ENCODE results near the gene SPATC1L.
"Not testable (repeated sequence)": the region's sequence is repeated elsewhere in the genome, so short reads cannot be mapped to it uniquely, and the experiment has no call there.

The SPATC1L gene

GRCh38 chr21:46183910-46184624 lies at the start of gene SPATC1L:
Gene SPATC1L, minus strand, starts transcription at chr21:46184459. Its CDS starts 1,643 bp downstream, at chr21:46182816.
- peak within 1 kb of the TSS; percentile 55 for H3K4me3 ChIP-seq (ENCODE audit: low read length)
- no peaks in the 10 kb centered on the region for H3K9me3 ChIP-seq (ENCODE audit: control insufficient read depth, low read length)
- no peaks in the 10 kb centered on the region for H3K27me3 ChIP-seq (ENCODE audit: control insufficient read depth, insufficient read depth, low read length)
- peaks cover 14% of the 10 kb centered on the region for H3K4me1 ChIP-seq (ENCODE audit: control insufficient read depth, insufficient read depth, low read length)
- peak within 1 kb of the TSS; percentile 65 for H3K9ac ChIP-seq (ENCODE audit: low read length)
- no peaks in the 10 kb centered on the region for H3K36me3 ChIP-seq (ENCODE audit: control insufficient read depth, insufficient read depth, low read length)

GRCh38 chr21:46229923-46230260 lies 45.6 kb upstream of the SPATC1L start:
- Histone ChIP-seq H3K9me3 (ENCODE audit: control insufficient read depth, low read length) (no peaks in the 10 kb centered on the region), H3K36me3 (ENCODE audit: control insufficient read depth, insufficient read depth, low read length) (peaks cover 7% of the 10 kb centered on the region), H3K4me3 (ENCODE audit: low read length) (no peak overlapping the region), H3K9ac (ENCODE audit: low read length) (peak overlapping the region; percentile 60), H3K27me3 (ENCODE audit: control insufficient read depth, insufficient read depth, low read length) (no peaks in the 10 kb centered on the region), H3K4me1 (ENCODE audit: control insufficient read depth, insufficient read depth, low read length) (peaks cover 23% of the 10 kb centered on the region)

DNA sequence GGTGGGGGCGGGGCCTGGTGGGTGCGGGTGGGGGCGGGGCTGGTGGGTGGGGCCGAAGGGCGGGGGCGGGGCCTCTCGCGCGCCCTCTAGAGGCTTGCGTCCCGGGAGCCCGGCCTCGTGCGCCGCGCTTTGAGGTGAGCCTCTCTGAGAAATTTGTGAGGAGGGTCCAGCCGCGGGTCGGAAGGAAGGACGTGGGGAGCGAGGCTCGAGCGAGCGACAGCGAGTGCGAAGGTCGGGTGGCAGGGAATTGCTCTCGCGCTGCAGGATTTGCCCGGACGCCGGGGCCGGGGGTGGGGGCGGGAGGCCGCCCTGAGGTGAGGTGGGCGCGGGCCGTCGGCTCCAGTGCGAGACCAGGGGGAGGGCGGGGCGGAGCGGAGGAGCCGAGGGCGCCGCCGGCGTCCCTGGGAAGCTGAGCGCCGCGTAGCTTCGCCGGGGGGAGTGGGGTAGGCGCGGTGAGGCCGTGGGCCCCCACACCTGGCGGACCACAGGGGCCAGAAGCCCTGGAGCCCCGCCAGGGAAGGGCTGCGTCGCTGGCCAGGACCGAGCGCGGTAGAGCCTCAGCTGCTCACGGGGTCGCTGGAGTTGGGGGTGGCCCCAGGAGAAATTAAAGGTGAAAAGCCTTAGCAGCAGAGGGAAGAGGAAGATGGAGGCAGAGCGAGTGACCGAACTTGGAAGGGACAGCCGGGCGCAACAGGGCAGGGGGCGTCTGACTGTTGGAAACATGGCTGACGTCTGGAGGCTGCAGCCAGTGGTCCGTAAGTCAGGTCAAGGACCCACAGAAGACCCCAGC lies 45.1 kb upstream of the SPATC1L start:
- peak overlapping the region; percentile 10 for H3K4me3 ChIP-seq (ENCODE audit: low read length)
- H3K36me3 ChIP-seq (ENCODE audit: control insufficient read depth, insufficient read depth, low read length): peaks cover 7% of the 10 kb centered on the region
- peaks cover 23% of the 10 kb centered on the region for H3K4me1 ChIP-seq (ENCODE audit: control insufficient read depth, insufficient read depth, low read length)
- peak overlapping the region; percentile 60 for H3K9ac ChIP-seq (ENCODE audit: low read length)
- no peaks in the 10 kb centered on the region for H3K9me3 ChIP-seq (ENCODE audit: control insufficient read depth, low read length)
- no peaks in the 10 kb centered on the region for H3K27me3 ChIP-seq (ENCODE audit: control insufficient read depth, insufficient read depth, low read length)

GRCh38 chr21:46228345-46229051 lies 44.2 kb upstream of the SPATC1L start, which contains the start of gene LSS:
Gene LSS, minus strand, starts transcription at chr21:46228774. Its CDS starts 29 bp downstream, at chr21:46228745.
- Histone ChIP-seq H3K4me3 (ENCODE audit: low read length) (peak within 1 kb of the TSS; percentile 32), H3K36me3 (ENCODE audit: control insufficient read depth, insufficient read depth, low read length) (peaks cover under 1% of the 10 kb centered on the region), H3K9ac (ENCODE audit: low read length) (peak within 1 kb of the TSS; percentile 65), H3K27me3 (ENCODE audit: control insufficient read depth, insufficient read depth, low read length) (no peaks in the 10 kb centered on the region), H3K4me1 (ENCODE audit: control insufficient read depth, insufficient read depth, low read length) (peaks cover 23% of the 10 kb centered on the region), H3K9me3 (ENCODE audit: control insufficient read depth, low read length) (no peaks in the 10 kb centered on the region)

DNA sequence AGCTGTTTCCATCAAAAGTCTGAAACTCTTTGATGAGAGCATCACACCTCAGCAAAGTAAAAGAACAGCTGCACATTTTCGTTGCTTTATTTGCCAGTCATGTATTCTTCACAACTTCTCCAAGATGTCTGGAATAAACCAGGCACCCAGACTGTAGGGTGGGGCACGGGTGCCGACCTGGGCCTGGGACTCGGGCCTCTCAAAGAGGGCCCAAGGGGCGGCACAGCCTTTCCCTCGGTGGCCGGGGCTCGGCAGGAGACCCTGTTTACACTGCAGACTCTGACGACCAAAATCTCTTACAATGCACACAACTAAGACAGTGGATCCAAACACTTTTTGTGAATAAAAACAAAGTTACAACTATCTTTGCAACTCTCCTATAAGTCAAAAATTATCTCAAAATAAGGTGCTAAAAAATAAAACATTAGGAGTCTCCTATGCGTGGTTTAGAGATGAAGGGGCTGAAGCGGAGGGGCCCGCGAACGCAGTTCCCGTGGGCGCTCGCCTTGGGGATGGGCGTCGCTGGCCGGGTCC lies 43.6 kb upstream of the SPATC1L start:
- Histone ChIP-seq H3K4me3 (ENCODE audit: low read length) (peak overlapping the region; percentile 32), H3K9ac (ENCODE audit: low read length) (peak overlapping the region; percentile 65), H3K4me1 (ENCODE audit: control insufficient read depth, insufficient read depth, low read length) (peaks cover 23% of the 10 kb centered on the region), H3K27me3 (ENCODE audit: control insufficient read depth, insufficient read depth, low read length) (no peaks in the 10 kb centered on the region), H3K9me3 (ENCODE audit: control insufficient read depth, low read length) (no peaks in the 10 kb centered on the region), H3K36me3 (ENCODE audit: control insufficient read depth, insufficient read depth, low read length) (no peaks in the 10 kb centered on the region)

DNA sequence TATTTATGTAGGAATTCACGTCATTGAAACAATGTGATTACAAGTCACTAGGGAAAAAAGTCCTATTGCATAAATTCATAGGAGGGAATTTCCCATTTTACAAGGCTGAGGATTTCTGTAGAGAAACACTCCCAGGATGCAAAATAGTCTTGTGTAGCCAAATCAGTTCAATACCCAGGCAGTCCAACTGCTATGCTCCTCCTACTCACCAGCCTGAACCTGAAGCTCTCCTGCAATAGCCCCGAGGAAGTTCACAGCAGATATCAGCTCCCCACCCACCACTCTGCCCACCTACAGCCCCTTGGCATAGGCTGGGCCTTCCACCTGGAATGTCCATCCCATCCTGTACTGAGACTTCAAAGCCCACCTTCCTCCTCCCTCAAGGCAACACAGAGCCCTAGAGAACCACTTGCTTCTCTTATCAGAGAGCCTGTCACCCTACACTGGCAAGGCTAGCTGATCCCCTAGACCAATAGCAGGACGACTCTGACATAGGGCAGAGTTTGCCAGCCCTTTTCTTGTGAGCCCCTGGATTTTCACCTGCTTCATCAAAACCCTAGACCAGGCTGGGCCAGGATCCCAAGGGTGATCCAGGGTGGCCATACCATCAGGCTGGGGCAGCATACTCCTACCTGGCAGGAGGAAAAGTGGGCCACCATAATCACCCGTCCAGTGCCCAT lies 42.8 kb upstream of the SPATC1L start:
- no peaks in the 10 kb centered on the region for H3K27me3 ChIP-seq (ENCODE audit: control insufficient read depth, insufficient read depth, low read length)
- peaks cover 3% of the 10 kb centered on the region for H3K36me3 ChIP-seq (ENCODE audit: control insufficient read depth, insufficient read depth, low read length)
- H3K9ac ChIP-seq (ENCODE audit: low read length): peak overlapping the region; percentile 65
- peak overlapping the region; percentile 23 for H3K4me3 ChIP-seq (ENCODE audit: low read length)
- H3K4me1 ChIP-seq (ENCODE audit: control insufficient read depth, insufficient read depth, low read length): peaks cover 23% of the 10 kb centered on the region
- H3K9me3 ChIP-seq (ENCODE audit: control insufficient read depth, low read length): no peaks in the 10 kb centered on the region

- no peak overlapping the region for H3K4me3 ChIP-seq (ENCODE audit: low read length)
Measured at GRCh38 chr21:46226146-46226545, 41.9 kb upstream of the SPATC1L start.

DNA sequence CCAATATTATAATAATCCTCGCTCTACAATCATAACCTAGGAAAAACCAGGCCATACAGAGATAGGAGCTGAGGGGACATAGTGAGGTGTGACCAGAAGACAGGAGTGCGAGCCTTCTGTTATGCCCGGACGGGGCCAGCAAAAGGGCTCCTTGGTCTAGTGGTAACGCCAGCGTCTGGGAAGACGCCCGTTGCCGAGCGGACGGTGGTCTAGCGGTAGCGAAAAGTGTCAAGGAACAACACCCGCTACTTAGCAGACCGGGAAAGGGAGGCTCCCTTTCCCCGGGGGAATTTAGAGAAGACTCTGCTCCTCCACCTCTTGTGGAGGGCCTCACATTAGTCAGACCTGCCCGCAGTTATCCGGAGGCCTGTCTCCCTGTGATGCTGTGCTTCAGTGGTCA lies 39.4 kb upstream of the SPATC1L start:
- peaks cover 16% of the 10 kb centered on the region for H3K4me1 ChIP-seq (ENCODE audit: control insufficient read depth, insufficient read depth, low read length)
- H3K4me3 ChIP-seq (ENCODE audit: low read length); H3K27me3 ChIP-seq (ENCODE audit: control insufficient read depth, insufficient read depth, low read length); H3K9me3 ChIP-seq (ENCODE audit: control insufficient read depth, low read length); H3K9ac ChIP-seq (ENCODE audit: low read length): not testable (repeated sequence)
- H3K36me3 ChIP-seq (ENCODE audit: control insufficient read depth, insufficient read depth, low read length): peaks cover 10% of the 10 kb centered on the region

More at GRCh38 chr21:46226146-46226545, 41.9 kb upstream of the SPATC1L start:
- peaks cover 23% of the 10 kb centered on the region for H3K4me1 ChIP-seq (ENCODE audit: control insufficient read depth, insufficient read depth, low read length)
- no peak overlapping the region for H3K9ac ChIP-seq (ENCODE audit: low read length)
- H3K9me3 ChIP-seq (ENCODE audit: control insufficient read depth, low read length): no peaks in the 10 kb centered on the region
- peaks cover 4% of the 10 kb centered on the region for H3K36me3 ChIP-seq (ENCODE audit: control insufficient read depth, insufficient read depth, low read length)
- no peaks in the 10 kb centered on the region for H3K27me3 ChIP-seq (ENCODE audit: control insufficient read depth, insufficient read depth, low read length)

DNA sequence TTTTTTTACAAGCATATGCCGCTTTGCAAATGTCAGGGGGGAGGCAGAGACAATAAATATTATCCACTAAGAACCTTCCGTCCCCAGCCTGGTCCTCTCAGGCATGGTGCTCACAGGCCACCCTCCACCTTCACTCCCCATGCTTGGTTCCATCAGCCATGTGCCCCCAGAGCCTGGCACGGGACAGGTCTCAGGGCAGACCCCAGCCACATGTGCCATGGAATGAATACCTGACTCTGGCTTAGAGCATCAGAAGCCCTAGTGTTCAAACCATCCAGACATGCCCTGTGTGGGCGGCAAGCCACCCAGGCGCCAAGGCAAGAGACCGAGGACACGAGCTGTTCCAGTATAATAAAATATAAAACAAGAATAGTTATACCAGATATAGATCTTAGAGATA lies 39.0 kb upstream of the SPATC1L start:
- H3K9ac ChIP-seq (ENCODE audit: low read length): no peak overlapping the region
- no peak overlapping the region for H3K4me3 ChIP-seq (ENCODE audit: low read length)
- H3K9me3 ChIP-seq (ENCODE audit: control insufficient read depth, low read length): no peaks in the 10 kb centered on the region
- no peaks in the 10 kb centered on the region for H3K27me3 ChIP-seq (ENCODE audit: control insufficient read depth, insufficient read depth, low read length)
- peaks cover 10% of the 10 kb centered on the region for H3K36me3 ChIP-seq (ENCODE audit: control insufficient read depth, insufficient read depth, low read length)
- peaks cover 16% of the 10 kb centered on the region for H3K4me1 ChIP-seq (ENCODE audit: control insufficient read depth, insufficient read depth, low read length)

GRCh38 chr21:46222436-46223116 lies 38.3 kb upstream of the SPATC1L start:
- Histone ChIP-seq H3K4me1 (ENCODE audit: control insufficient read depth, insufficient read depth, low read length) (peaks cover 16% of the 10 kb centered on the region), H3K27me3 (ENCODE audit: control insufficient read depth, insufficient read depth, low read length) (no peaks in the 10 kb centered on the region), H3K9ac (ENCODE audit: low read length) (no peak overlapping the region), H3K9me3 (ENCODE audit: control insufficient read depth, low read length) (no peaks in the 10 kb centered on the region), H3K36me3 (ENCODE audit: control insufficient read depth, insufficient read depth, low read length) (peaks cover 10% of the 10 kb centered on the region), H3K4me3 (ENCODE audit: low read length) (no peak overlapping the region)
